HG03460 (cell line): ENCODE data around the gene PTPA.
"Not testable (repeated sequence)": the region's sequence is repeated elsewhere in the genome, so short reads cannot be mapped to it uniquely, and the experiment has no call there.

Experiments
- ATAC-seq: cut with Tn5 transposase; IDR thresholded peaks from one replicate; pipeline ENCODE4 v1.9.1; 2021; ENCODE audit not compliant: unreplicated experiment

Gene PTPA

GRCh38 chr9:129150672-129151211 is 39.5 kb downstream of the PTPA start:
- no peak for ATAC-seq

GRCh38 chr9:129151469-129151868 is 40.3 kb downstream of the PTPA start:
- no peak for ATAC-seq

GRCh38 chr9:129154866-129155477 is 43.8 kb downstream of the PTPA start:
- ATAC-seq = no peak

DNA sequence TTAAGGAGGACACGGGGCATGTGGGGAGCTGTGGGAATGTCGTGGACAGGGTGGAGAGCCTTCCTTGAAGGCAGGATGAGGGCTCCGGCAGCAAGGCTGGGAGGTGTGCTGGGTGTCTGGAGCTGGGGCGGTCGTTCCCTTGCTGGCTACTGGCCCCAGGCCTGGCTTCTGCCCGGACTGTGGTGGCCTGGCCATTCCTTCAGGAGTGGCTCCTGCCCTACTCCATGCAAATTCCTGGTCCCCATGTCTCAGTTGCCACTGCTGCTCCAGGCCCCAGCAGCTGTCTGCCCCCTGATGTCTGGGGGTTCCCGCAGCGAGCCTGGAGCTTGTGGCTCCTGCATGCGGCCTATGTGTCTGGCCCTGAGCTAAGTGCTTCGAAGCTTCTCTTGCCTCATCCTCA is 44.9 kb downstream of the PTPA start:
- no peak for ATAC-seq

- ATAC-seq = no peak
Observed at GRCh38 chr9:129160712-129161533, 49.7 kb downstream of the PTPA start.

GRCh38 chr9:129161534-129161837 is 50.3 kb downstream of the PTPA start:
- no peak for ATAC-seq

- ATAC-seq = no peak
Observed at GRCh38 chr9:129162497-129163197, 51.4 kb downstream of the PTPA start.

GRCh38 chr9:129163198-129163670 is 52.0 kb downstream of the PTPA start:
- not testable (repeated sequence) for ATAC-seq

DNA sequence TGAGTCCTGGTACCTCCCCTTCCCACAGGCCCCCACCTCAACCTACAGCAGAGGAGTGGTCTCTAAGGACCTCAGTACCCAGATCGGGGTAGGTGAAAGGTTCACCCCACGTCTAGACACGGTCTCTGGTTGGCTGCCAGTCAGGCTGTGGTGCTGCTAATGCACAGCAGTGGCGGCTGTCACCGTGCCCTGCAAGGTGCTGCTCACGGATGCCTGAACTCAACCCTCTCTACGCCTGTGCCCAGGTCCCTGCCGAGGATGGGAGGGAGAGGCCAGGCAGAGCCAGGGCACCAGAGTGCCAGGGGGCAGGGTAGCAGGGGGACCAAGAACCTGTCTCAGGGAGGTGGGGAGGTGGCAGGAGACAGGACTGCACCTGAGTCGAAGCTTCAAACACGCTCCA is 52.5 kb downstream of the PTPA start:
- no peak for ATAC-seq

- ATAC-seq = no peak
Observed at GRCh38 chr9:129164246-129164930, 53.2 kb downstream of the PTPA start.

- ATAC-seq = no peak
Observed at GRCh38 chr9:129165198-129165597, 54.0 kb downstream of the PTPA start.

DNA sequence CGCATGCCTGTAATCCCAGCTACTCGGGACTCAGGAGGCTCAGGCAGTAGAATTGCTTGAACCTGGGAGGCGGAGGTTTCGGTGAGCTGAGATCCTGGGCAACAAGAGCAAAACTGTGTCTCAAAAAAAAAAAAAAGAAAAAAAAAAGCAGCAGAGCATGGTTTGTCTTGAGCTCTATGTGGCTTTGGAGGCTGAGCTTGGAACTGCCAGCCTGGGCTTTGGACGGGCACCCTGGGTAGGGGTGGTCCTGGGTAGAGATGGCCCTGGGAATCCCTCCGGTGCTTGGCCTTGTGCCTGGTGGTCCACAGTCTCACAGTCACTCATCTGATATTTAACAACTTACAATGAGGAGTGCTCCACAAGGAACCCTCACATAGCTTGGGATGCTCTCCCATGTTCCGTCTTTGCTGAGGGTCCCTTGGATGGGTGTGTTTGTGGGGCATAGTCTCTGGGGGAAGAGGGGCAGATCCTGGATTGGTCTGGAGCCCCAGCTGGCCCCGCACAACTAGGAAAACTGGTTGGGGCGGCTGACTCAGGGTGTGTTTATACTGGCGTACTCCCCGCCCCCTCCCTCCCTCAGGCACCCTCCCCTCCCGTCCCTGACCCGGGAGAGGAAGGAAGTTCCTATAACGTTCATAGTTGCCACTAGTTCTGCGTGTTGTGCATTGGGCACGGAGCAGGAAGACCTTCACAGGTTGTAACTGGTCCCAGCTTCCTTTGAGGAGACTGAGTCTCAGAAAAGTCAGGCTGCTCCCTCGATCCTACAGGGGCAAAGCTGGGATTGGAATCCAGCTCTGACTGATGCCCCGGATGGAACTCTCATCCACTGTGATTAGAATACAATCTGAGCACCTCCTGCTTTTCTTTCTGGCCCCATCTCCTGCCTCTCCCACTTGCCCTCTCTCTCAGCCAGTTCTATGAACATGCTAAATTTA is 55.7 kb downstream of the PTPA start:
- no peak for ATAC-seq

- ATAC-seq = no peak
Observed at GRCh38 chr9:129170229-129170628, 59.0 kb downstream of the PTPA start.

GRCh38 chr9:129171993-129172751 is 61.0 kb downstream of the PTPA start:
- ATAC-seq = no peak

DNA sequence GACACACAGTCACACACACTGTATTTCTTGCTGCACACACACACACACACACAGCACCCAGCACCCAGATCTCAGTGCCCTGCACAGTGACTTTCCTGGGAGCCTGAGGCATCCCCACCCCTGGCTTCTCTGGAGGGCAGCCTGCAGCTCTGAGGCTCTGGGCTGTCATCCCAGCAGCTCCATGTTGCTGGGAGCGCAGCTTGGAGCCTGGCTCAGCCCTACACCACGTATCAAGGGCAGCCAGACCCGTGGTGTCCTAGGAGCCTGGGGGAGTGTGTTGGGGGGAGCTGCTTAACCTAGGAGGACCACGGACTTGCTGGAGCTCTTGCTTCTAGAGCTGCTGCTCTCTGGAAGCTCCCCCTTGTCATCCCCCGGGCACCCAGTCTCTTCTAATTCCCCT is 61.6 kb downstream of the PTPA start:
- no peak for ATAC-seq

DNA sequence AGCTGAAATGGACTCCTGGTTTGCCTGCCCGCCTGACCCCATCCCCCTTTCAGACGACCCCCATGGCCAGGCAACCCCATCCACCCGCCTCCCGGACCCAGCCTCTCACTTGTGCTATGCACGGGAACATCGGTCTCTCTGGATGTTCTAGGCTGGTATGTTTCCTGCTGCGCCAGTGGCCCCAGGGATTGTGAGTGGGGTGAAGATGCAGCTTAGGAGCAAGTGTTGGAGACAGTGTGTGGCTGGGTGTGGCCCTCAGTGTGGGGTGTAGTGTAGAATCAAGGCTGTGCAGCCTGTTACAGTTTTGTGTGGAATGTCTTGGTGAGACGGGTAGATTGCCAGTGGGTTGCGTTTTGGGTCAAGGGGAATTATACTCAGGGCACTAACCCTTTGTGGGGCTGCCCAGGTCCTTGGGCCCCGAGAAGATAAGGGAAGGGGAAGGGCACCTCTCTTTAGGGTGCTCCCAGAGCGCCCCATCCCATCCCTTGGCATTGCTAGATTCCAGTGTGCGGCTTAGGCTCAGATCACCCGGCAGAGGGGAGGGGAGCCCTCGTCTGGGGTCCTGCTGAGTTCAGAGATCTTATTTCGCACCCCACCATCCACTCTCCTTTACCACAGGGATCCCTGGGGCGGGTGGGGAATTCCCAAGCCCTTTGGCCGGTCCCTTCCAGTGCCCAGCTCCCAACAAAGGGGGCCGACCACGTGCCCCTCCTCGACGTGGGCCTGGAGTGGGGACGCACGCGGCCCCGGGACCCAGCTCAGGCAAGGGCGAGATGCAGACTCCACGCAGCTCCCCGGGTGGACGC is 62.3 kb downstream of the PTPA start:
- no peak for ATAC-seq

- ATAC-seq = no peak
Observed at GRCh38 chr9:129174102-129174723, 63.0 kb downstream of the PTPA start.
